Measurements from ENCODE around the gene UBL4A.
"Not testable (repeated sequence)": the region's sequence is repeated elsewhere in the genome, so short reads cannot be mapped to it uniquely, and the experiment has no call there.

The UBL4A gene

GRCh38 chrX:154507673-154508383, 21.4 kb upstream of the UBL4A start:
- DNase-seq, result no peak

- no peak for DNase-seq
These were observed 20.3 kb upstream of the UBL4A start for GRCh38 chrX:154506483-154507332.

DNA sequence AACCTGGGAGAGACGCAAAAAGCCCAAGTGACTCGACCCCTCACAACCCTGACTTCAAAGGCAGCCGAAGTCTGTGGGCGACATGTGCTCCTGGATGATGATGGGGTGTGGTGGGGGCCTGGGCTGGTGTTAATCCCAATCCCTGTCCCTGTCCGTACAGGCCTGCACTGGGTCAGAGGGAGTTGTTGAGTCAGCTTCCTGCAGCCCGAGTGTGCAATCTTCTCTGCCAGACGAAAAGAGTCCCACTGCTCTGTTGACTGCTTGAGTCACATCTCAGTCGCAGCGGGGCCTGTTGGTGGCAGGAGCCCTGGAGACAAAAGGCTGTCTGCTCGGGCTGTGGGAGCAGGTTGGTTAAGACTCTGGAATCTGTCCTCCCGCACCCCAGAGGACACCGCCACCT, 19.3 kb upstream of the UBL4A start:
- DNase-seq, result peak in 3 of 4 experiments; percentile 29 to 37 (median 36)

- DNase-seq, result peak in 2 of 4 experiments; percentile 14 to 21
These were observed 16.6 kb upstream of the UBL4A start for GRCh38 chrX:154502989-154503388.

- no peak for DNase-seq
These were observed 15.7 kb upstream of the UBL4A start for GRCh38 chrX:154502098-154502497.

- not testable (repeated sequence) for DNase-seq
These were observed 15.0 kb upstream of the UBL4A start for GRCh38 chrX:154501423-154501822.

DNA sequence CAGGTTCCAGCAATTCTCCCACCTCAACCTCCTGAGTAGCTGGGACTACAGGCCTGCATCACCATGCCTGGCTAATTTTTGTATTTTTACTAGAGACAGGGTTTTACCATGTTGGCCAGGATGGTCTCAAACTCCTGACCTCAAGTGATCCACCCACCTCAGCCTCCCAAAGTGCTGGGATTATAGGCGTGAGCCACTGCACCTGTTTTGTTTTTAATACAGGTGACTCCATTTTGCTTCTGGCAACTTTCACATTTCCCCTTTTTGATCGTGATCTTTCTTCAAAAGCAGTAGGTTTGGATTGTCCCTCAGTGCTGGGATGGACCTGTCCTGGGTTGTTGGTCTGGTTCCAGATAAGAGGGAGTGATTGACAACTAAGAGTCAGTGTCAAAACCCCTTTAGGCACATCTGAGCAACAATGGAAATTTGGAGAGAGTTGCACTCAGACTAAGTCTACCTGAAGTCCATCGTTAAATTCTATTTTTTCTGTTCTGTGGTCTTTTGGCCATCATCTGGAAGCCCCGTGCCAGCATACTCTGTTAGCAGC, 10.2 kb upstream of the UBL4A start:
- DNase-seq, result not testable (repeated sequence)

DNA sequence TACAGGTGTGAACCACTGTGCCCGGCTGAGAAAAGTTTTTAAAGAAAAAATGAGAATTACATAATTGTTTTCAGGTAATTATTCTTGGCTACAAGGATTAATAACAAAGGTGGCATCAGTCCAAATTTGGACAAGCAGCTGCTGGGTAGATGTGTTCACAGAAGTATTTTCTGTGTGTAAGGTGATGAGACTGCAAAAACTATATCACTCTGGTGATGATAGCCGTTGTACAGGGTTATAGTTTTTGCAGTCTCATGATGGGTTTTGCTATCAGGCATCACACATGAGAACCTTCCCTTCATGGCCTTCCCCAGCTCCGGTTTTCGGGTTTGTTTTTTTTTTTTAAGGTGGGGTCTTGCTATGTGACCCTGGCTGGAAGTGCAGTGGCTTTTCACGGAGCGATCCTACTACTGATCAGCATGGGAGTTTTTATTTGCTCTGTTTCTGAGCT, 9.1 kb upstream of the UBL4A start:
- DNase-seq, result no peak

- DNase-seq, result no peak
These were observed 8.3 kb upstream of the UBL4A start for GRCh38 chrX:154494715-154495114.

DNA sequence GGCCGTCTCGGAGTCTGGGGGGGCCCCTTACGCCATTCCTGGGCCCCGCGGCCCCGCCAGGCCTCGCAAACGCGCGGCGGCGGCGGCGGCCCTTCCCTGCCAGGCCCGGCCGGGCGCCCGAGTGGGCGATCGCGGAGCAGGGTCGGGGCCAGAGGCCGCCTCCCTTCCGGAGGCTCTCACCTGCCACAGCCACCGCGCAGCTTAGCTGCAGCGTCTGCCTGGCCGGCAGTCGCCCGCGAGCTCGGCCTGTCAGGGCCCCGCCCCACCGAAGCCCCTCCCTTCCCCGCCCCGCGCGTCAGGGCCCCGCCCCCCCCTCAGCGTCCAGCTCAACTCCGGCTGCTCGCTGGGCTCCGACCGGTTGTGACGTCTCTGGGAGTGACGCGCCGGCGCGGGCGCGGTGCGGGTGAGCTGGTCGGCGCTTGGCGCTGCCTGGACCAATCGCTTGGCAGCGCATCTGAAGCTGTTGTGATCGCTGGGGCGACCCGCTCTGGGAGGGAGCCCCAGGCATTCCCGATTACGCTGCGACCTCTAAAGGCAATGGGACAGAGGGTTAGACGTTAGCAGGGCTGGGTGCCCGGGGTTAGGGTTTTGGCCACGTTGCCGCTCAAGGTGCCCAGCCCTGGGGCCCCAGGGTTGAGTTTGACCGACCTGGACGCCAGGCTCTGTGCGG, 4.1 kb upstream of the UBL4A start, which contains the start of gene SLC10A3:
SLC10A3 (minus strand) TSS at position 216 of the 670 bp plus-strand sequence. CDS start 1,689 bp downstream, outside the sequence.
- peak; percentile 91 to 96 (median 94) for DNase-seq

DNA sequence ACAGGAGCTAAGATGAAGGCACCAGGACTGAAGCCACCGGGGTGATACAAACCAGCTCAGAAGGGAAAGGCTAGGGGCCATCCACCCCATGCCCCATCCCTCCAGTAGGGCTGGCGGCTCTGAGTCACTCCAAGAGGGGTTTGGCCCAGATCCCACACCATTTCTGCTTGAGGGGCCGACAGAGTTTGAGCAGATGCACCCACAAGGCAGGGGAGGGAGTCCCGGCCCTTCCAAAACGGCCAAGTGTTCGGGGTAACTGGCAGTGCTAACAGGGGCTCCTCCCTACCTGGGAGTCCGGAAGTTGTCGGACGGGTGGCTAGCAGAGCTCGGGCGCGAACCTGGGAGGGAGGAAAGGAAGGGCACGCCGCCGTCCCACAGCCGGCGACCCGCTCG, 3.6 kb upstream of the UBL4A start:
- DNase-seq, result peak in 3 of 4 experiments; percentile 10 to 37 (median 22)

- DNase-seq, result no peak
These were observed 2.8 kb upstream of the UBL4A start for GRCh38 chrX:154489182-154489581.

DNA sequence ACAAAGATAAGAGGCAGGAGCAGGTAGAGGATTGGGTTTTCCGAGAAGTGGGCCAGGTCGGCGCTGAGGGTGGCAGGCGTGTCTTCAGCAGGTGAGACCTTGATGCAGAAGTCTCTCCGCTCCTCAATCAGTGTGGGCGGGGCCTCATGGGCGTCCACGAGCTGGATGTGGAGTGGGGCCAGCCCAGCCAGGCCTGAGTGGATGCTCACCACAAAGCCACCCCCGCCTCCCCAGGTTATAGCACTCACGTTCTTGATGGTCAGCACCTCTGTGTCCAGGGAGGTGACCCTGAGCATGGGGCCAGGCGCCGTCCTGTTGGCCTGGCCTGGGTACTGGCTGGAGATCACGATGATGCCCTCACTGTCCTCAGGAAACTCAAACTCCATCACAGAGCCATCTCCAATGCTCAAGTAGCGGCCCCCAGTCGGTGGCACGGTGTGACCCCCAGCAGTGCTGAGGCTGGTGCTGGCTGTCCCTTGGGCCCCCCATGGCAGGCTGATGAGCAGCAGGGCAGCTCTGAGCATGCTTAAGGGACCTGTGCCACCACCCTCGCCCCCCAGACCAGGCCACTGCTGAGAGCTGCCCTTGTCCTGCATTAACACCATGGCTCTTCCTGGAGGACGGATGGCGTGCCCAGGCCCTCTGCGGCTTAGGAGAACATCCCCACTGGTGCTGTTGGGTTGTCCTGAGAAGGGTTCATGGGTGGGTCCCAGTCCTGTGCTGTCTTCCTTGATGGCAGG, 2.1 kb upstream of the UBL4A start:
- DNase-seq, result no peak

GRCh38 chrX:154487518-154488290, 1.3 kb upstream of the UBL4A start:
- no peak for DNase-seq

DNA sequence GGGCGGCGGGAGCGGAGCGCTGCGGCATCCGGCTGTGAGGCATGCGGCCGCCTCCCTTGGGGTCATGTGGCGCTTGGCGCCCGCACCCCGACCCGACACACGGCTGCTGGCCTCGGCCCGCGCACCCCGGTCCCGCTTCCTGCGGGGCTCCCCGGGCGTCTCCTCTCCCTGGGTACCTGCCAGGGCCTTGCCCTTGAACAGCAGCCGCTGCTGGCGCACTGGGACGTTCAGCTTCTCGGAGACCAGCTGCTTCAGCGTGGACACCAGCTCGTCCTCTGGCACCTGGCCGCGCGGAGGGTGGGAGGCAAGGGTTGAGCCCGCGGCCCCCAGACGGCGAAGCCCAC, 391 bp downstream of the UBL4A start:
- DNase-seq, result peak in 3 of 4 experiments; percentile 26 to 58 (median 46)

- no peak for DNase-seq
These were observed 1.0 kb downstream of the UBL4A start for GRCh38 chrX:154485150-154486051.

- DNase-seq, result peak; percentile 17 to 45 (median 34)
These were observed 1.9 kb downstream of the UBL4A start for GRCh38 chrX:154484255-154485149.

GRCh38 chrX:154483325-154483724, 3.1 kb downstream of the UBL4A start:
- DNase-seq, result no peak

DNA sequence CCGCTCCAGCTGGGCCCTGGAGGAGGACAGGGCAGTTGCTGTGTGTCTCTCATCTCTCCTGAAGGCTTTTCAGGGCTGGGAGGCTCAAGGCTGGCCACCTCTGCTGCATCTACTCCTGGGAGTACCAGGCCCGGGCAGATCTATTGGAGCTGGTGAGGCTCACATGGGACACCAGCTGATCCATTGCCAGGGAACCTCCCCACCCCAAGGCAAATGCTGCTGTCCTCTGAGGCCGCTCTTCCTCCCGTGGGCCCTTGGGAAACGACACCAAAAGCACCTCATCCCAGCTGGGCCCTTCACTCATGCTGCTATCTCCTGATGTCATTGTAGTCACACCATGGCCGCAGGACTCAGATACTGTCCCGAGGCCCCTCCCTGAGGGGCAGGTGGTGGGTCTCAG, 3.6 kb downstream of the UBL4A start:
- DNase-seq, result no peak
